ENCODE data around the gene ZC3H12C.
"Not testable (repeated sequence)": the region's sequence is repeated elsewhere in the genome, so short reads cannot be mapped to it uniquely, and the experiment has no call there.

ZC3H12C gene

GRCh38 chr11:110185121-110185591 lies 92.0 kb downstream of the ZC3H12C start:
- DNase-seq (ENCODE audit: low spot score), result no peak

- no peak for DNase-seq (ENCODE audit: low spot score)
Observed at GRCh38 chr11:110185599-110185998, 92.4 kb downstream of the ZC3H12C start.

GRCh38 chr11:110186456-110186855 lies 93.3 kb downstream of the ZC3H12C start:
- no peak for DNase-seq (ENCODE audit: low spot score)

- DNase-seq (ENCODE audit: low spot score), result no peak
Observed at GRCh38 chr11:110186867-110187266, 93.7 kb downstream of the ZC3H12C start.

- no peak for DNase-seq (ENCODE audit: low spot score)
Observed at GRCh38 chr11:110187731-110188130, 94.5 kb downstream of the ZC3H12C start.

- DNase-seq (ENCODE audit: low spot score), result no peak
Observed at GRCh38 chr11:110190885-110191284, 97.7 kb downstream of the ZC3H12C start.

- not testable (repeated sequence) for DNase-seq (ENCODE audit: low spot score)
Observed at GRCh38 chr11:110192604-110193282, 99.6 kb downstream of the ZC3H12C start.

GRCh38 chr11:110194211-110194766 lies 101.1 kb downstream of the ZC3H12C start:
- not testable (repeated sequence) for DNase-seq (ENCODE audit: low spot score)

GRCh38 chr11:110196241-110196754 lies 103.1 kb downstream of the ZC3H12C start:
- no peak for DNase-seq (ENCODE audit: low spot score)

- no peak for DNase-seq (ENCODE audit: low spot score)
Observed at GRCh38 chr11:110196884-110197420, 103.8 kb downstream of the ZC3H12C start.

GRCh38 chr11:110198031-110198729 lies 105.0 kb downstream of the ZC3H12C start:
- no peak for DNase-seq (ENCODE audit: low spot score)

- no peak for DNase-seq (ENCODE audit: low spot score)
Observed at GRCh38 chr11:110199184-110199981, 106.2 kb downstream of the ZC3H12C start.

- DNase-seq (ENCODE audit: low spot score), result no peak
Observed at GRCh38 chr11:110200241-110200640, 107.0 kb downstream of the ZC3H12C start.

GRCh38 chr11:110200836-110201235 lies 107.6 kb downstream of the ZC3H12C start:
- no peak for DNase-seq (ENCODE audit: low spot score)

- DNase-seq (ENCODE audit: low spot score), result no peak
Observed at GRCh38 chr11:110207123-110207522, 113.9 kb downstream of the ZC3H12C start.

- not testable (repeated sequence) for DNase-seq (ENCODE audit: low spot score)
Observed at GRCh38 chr11:110208678-110209312, 115.6 kb downstream of the ZC3H12C start.

GRCh38 chr11:110209313-110209694 lies 116.1 kb downstream of the ZC3H12C start:
- DNase-seq (ENCODE audit: low spot score), result not testable (repeated sequence)

GRCh38 chr11:110217223-110217877 lies 124.2 kb downstream of the ZC3H12C start:
- DNase-seq (ENCODE audit: low spot score), result no peak

- DNase-seq (ENCODE audit: low spot score), result no peak
Observed at GRCh38 chr11:110217936-110218335, 124.7 kb downstream of the ZC3H12C start.

- DNase-seq (ENCODE audit: low spot score), result no peak
Observed at GRCh38 chr11:110219006-110219785, 126.0 kb downstream of the ZC3H12C start.

All from iPS-NIHi11 (cell line).